C4-2B (cell line): ENCODE results near the gene CRTC3.

Experiments used
- ZFX ChIP-seq: fragments of 450-650 bp; IDR thresholded peaks from 2 replicates; pipeline ENCODE4 v1.6.1; 2017
- TF ChIP-seq, protein P1 (sequence below): fragments of 450-650 bp; conservative IDR thresholded peaks from 2 replicates; pipeline ENCODE4 v1.5.1; 2017; ENCODE audit warnings: mild to moderate bottlenecking

DNA sequence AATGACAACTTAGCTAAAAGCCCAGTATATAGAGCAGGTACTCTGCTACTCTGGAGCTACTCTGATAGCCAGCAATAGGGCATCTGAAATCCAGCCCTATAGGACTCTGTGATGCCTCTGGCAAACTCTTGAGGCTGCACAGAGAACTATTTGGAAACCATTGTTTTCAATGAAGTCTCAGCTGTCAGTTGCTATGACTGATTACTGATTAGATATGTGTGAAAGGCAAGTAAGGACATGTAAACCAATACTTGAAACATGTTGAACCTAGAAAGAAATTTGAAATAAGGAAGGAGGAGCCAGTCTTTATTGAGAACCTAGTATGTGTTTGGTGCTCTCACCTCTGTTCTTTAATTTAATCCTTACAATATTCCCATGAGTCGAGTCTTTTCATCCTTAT, 40.2 kb upstream of the CRTC3 start:
- TF ChIP-seq, protein P1, sequence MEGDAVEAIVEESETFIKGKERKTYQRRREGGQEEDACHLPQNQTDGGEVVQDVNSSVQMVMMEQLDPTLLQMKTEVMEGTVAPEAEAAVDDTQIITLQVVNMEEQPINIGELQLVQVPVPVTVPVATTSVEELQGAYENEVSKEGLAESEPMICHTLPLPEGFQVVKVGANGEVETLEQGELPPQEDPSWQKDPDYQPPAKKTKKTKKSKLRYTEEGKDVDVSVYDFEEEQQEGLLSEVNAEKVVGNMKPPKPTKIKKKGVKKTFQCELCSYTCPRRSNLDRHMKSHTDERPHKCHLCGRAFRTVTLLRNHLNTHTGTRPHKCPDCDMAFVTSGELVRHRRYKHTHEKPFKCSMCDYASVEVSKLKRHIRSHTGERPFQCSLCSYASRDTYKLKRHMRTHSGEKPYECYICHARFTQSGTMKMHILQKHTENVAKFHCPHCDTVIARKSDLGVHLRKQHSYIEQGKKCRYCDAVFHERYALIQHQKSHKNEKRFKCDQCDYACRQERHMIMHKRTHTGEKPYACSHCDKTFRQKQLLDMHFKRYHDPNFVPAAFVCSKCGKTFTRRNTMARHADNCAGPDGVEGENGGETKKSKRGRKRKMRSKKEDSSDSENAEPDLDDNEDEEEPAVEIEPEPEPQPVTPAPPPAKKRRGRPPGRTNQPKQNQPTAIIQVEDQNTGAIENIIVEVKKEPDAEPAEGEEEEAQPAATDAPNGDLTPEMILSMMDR, result no peak
- no peak for TF ChIP-seq ZFX
